ENCODE results near the gene KCNG1.

GRCh38 chr20:51037532-51038115 lies 14.7 kb upstream of the KCNG1 start:
- no peak for TF ChIP-seq CTCF (IDR thresholded peaks at IDR 0.05; ENCODE audit: low read depth, low read length)
- no peak for TF ChIP-seq MAX (IDR thresholded peaks at IDR 0.05; ENCODE audit: low read depth, low read length)

Data from NB4 (cell line).